PC-9 (cell line): ENCODE results near the gene NR6A1.

Experiments
- CTCF ChIP-seq: fragments of 200-600 bp; sonication (generic); conservative IDR thresholded peaks from 2 replicates; pipeline ENCODE4 v1.6.1; 2017; ENCODE audit warnings: mixed run types, antibody characterized with exemption, mild to moderate bottlenecking, moderate library complexity
- EZH2 ChIP-seq: fragments of 200-600 bp; sonication (generic); IDR thresholded peaks from 2 replicates; pipeline ENCODE4 v1.8.0; 2017; ENCODE audit warnings: antibody characterized with exemption, low read depth

- TF ChIP-seq CTCF (no peak), EZH2 (no peak)
These were observed 256.2 kb downstream of the NR6A1 start for GRCh38 chr9:124514874-124515273.
